ENCODE data around the gene KCNJ10.
"Not testable (repeated sequence)": the region's sequence is repeated elsewhere in the genome, so short reads cannot be mapped to it uniquely, and the experiment has no call there.

KCNJ10 gene

DNA sequence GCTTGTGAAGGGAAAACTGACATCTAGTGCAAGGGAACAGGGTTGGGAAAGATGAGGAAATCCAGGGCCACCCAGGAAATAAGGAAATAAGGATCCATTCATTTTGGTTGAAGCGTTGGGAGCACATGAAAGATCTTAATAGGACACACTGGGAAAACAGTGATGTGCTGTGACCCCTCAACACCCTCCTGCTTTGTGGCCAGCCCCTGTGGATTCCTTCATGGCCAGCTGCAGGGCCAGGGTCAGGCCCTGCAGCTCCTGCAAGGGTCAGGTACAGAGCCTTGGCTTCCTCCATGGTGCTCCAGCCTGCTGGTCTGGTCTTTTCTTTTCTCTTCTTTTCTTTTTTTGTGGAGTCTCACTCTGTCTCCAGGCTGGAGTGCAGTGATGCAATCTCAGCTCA, 19.3 kb downstream of the KCNJ10 start:
- no peak for TF ChIP-seq CTCF (IDR thresholded peaks at IDR 0.05; ENCODE audit: insufficient read depth, low read depth, low read length, missing control alignments)
- no peak for DNase-seq (ENCODE audit: low read depth)
- H3K4me3 ChIP-seq (ENCODE audit: low read depth, low read length) = no peak overlapping the region

DNA sequence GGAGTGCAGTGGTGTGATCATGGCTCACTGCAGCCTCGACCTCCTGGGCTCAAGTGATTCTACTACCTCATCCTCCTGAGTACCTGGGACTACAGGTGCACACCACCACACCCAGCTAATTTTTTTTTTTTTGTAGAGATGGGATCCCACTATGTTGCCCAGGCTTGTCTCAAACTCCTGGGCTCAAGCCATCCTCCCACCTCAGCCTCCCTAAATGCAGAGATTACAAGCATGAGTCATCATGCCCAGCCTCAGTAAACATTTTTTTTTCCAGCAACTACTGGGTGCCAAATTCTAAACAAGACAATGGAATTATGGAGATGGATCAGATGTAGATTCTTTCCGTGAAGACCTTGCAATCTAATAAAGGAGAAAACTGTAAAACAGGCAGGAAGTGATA, 19.8 kb downstream of the KCNJ10 start:
- H3K4me3 ChIP-seq (ENCODE audit: low read depth, low read length); DNase-seq (ENCODE audit: low read depth): not testable (repeated sequence)

- no peak for DNase-seq (ENCODE audit: low read depth)
- no peak for TF ChIP-seq CTCF (IDR thresholded peaks at IDR 0.05; ENCODE audit: insufficient read depth, low read depth, low read length, missing control alignments)
- H3K4me3 ChIP-seq (ENCODE audit: low read depth, low read length) = no peak overlapping the region
These were observed 20.9 kb downstream of the KCNJ10 start for GRCh38 chr1:160049101-160049500.

DNA sequence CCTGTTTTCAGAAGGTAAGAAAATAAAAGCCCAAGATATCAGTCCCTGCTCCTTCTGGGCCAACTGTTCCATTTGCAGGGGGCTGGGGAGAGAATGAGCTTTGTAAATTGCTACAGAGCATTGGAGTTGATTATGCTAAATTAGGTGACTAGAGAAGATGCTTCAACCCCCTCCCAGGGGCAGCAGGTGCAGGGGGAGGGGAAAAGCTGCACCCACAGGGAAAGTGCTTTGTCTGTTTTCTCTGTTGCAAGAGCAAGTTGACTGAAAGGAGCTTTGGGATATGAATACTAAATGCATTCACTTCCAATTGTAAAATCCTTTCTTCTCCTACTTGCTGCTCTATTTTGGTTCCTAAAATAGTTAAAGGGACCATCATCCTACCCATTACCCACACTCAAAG, 21.6 kb downstream of the KCNJ10 start:
- no peak overlapping the region for H3K4me3 ChIP-seq (ENCODE audit: low read depth, low read length)
- DNase-seq (ENCODE audit: low read depth) = no peak

DNA sequence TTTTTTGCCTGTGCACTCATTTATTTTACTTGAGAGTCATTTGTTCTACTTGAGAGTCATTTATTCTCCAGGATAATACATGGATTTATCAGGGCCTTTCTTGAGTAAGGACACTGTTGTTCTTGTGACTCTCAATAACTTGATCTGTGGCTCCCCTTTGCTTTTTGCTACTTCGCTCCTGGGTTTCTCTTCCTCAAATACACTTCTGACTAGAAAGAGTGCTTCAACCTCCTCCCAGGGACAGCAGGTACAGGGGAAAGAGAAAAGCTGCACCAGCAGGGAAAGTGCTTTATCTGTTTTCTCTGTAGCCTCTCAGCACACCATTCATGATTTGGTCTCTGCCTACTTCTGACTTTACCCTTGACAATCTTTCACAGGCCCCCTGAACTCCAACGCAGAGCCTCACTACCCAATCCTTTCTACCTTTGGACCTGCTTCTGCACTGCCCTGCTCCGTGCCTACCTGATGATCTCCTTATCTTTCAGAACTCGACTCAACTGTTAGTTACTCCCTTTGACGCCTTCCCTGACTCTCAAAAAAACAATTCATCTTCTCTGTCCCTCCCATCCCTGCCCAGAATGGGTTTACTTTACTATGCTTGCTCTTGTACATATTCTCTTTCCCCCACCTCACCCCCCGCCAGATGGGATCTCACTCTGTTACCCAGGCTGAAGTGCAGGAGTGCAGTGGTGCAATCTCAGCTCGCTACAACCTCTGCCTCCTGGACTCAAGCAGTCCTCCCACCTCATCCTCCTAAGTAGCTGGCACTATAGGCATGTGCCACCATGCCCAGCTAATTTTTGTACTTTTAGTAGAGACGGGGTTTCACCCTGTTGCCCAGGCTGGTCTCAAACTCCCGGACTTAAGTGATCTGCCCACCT, 22.6 kb downstream of the KCNJ10 start:
- H3K4me3 ChIP-seq (ENCODE audit: low read depth, low read length) = no peak overlapping the region
- TF ChIP-seq CTCF (IDR thresholded peaks at IDR 0.05; ENCODE audit: insufficient read depth, low read depth, low read length, missing control alignments) = no peak
- no peak for DNase-seq (ENCODE audit: low read depth)

More for the DNA sequence above, 21.6 kb downstream of the KCNJ10 start:
- no peak for TF ChIP-seq CTCF (IDR thresholded peaks at IDR 0.05; ENCODE audit: insufficient read depth, low read depth, low read length, missing control alignments)

- H3K4me3 ChIP-seq (ENCODE audit: low read depth, low read length) = no peak overlapping the region
- DNase-seq (ENCODE audit: low read depth) = peak; percentile 45
- peak; percentile 57 for TF ChIP-seq CTCF (IDR thresholded peaks at IDR 0.05; ENCODE audit: insufficient read depth, low read depth, low read length, missing control alignments)
These were observed 23.4 kb downstream of the KCNJ10 start for GRCh38 chr1:160046494-160047110.

DNA sequence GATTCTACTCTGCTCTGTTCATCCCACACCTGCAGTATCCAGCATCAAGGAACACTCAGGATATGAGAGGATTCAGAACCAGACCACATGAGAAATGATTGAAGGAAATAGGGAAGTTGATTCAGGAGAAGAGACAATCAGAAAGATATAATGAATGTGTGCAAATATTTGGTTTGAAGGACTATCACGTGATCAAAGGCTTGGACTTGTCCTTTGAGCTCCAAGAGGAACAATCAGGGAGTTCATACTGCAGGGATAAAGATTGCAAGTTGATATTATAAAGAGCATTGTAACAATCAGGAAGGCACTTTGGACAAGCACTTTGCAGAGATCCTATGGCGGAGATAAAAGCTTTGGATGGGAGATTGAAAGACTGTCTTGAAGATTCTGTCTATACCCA, 24.3 kb downstream of the KCNJ10 start:
- H3K4me3 ChIP-seq (ENCODE audit: low read depth, low read length) = no peak overlapping the region
- DNase-seq (ENCODE audit: low read depth) = no peak
- TF ChIP-seq CTCF (IDR thresholded peaks at IDR 0.05; ENCODE audit: insufficient read depth, low read depth, low read length, missing control alignments) = no peak
